ENCODE measurements around the gene KANSL1L. TPM values are rescaled to one million over a fixed set of nuclear protein-coding genes. Genes with fewer than 3 reads are reported as not detected.
"Not testable (repeated sequence)": the region's sequence is repeated elsewhere in the genome, so short reads cannot be mapped to it uniquely, and the experiment has no call there.

Gene KANSL1L
- total RNA-seq, 1 donor from 2014 or later = 11.5 TPM

DNA sequence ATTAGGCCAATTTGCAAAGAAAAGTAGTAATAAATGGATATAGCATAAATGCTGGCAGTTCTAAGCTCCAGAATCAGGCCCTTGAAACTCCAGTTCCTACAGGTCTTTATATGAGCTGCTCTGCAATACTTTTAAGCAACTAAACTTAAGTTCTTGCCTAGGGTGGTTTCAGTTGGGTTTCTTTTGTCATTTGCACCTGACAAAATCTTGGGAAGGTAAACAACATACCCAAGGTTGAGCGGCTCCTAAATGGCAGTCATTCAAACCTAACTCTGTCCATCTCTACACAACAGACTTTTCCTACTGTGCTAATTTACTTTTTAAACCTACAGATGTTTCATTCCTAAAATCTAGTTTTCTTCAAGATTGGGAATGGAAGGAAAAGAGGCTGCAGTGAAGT lies 9.3 kb upstream of the KANSL1L start:
- Histone ChIP-seq H3K36me3 (ENCODE audit: control insufficient read depth, insufficient read depth, low read length) (no peaks in the 10 kb centered on the region), H3K27me3 (ENCODE audit: control insufficient read depth, insufficient read depth, low read length) (no peaks in the 10 kb centered on the region), H3K4me3 (ENCODE audit: low read depth, low read length) (no peak overlapping the region)
- TF ChIP-seq, protein P1, sequence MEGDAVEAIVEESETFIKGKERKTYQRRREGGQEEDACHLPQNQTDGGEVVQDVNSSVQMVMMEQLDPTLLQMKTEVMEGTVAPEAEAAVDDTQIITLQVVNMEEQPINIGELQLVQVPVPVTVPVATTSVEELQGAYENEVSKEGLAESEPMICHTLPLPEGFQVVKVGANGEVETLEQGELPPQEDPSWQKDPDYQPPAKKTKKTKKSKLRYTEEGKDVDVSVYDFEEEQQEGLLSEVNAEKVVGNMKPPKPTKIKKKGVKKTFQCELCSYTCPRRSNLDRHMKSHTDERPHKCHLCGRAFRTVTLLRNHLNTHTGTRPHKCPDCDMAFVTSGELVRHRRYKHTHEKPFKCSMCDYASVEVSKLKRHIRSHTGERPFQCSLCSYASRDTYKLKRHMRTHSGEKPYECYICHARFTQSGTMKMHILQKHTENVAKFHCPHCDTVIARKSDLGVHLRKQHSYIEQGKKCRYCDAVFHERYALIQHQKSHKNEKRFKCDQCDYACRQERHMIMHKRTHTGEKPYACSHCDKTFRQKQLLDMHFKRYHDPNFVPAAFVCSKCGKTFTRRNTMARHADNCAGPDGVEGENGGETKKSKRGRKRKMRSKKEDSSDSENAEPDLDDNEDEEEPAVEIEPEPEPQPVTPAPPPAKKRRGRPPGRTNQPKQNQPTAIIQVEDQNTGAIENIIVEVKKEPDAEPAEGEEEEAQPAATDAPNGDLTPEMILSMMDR (IDR thresholded peaks at IDR 0.05; ENCODE audit: insufficient read depth, low read length, poor library complexity, severe bottlenecking) = no peak
- no peak for DNase-seq (ENCODE audit: low read depth)

DNA sequence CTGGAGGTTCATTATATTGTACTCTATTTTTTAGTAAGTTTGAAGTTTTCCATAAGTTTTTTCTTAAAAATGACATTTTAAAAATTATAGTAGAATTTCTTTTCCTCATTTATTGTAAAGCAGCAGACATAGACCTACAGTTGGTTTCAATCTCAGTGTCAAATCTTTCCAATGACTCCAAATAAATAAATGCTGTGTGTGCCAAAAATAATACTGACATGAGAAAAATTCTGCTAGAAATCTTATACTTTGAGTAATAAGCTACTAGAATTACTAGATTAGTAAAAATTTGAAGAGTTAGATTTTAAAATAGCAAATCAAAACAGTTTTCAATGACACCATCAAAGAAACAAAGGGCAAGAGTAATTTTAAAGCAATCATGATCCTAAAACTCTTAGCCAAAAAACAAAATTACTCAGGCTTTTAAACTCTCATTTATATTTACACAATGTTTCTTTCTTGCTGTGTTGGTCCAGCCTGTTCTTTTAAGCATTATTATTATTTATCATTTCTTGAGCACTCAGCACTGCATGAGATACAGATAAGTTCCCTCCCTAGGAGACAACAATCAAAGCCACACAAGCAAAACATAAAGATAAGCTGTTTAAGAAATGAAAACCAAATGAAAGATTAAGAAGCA lies 8.3 kb upstream of the KANSL1L start:
- Histone ChIP-seq H3K27me3 (ENCODE audit: control insufficient read depth, insufficient read depth, low read length) (no peaks in the 10 kb centered on the region), H3K4me3 (ENCODE audit: low read depth, low read length) (no peak overlapping the region), H3K36me3 (ENCODE audit: control insufficient read depth, insufficient read depth, low read length) (no peaks in the 10 kb centered on the region)
- DNase-seq (ENCODE audit: low read depth) = no peak
- TF ChIP-seq, protein P1 (IDR thresholded peaks at IDR 0.05; ENCODE audit: insufficient read depth, low read length, poor library complexity, severe bottlenecking) = no peak

DNA sequence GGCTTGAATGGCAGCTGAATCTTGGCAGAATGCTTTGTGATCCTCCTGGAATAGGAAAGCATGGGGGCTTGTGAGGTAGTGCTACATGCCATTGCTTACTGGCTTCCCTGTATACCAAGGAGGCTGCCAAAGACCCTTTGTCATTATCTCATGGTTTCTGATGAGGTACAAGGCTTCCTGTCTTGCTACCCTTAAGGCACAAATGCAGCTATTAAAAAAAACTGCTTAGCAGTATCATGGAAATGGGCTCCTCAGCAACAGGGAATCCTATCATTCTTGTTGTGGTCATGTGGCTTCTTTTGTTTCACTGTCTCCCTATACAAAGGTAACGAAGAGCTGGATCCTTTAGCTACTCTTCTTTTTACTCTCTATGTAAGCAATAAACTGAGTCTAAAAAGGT lies 6.6 kb upstream of the KANSL1L start:
- DNase-seq (ENCODE audit: low read depth) = no peak
- TF ChIP-seq, protein P1 (IDR thresholded peaks at IDR 0.05; ENCODE audit: insufficient read depth, low read length, poor library complexity, severe bottlenecking) = no peak
- H3K36me3 ChIP-seq (ENCODE audit: control insufficient read depth, insufficient read depth, low read length) = no peaks in the 10 kb centered on the region
- H3K27me3 ChIP-seq (ENCODE audit: control insufficient read depth, insufficient read depth, low read length) = no peaks in the 10 kb centered on the region
- H3K4me3 ChIP-seq (ENCODE audit: low read depth, low read length) = no peak overlapping the region

DNA sequence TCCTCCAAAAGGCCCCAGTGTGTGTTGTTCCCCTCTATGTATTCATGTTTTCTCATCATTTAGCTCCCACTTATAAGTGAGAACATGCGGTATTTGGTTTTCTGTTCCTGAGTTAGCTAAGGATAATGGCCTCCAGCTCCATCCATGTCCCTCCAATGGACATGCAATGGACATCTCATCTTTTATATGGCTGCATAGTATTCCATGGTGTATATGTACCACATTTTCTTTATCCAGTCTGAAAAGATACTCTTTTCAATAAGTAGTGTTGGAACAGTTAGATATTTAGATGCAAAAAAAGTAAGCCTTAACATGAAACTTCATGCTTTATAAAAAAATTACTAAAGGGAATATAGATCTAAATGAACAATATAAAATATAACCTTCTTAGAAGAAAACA lies 5.9 kb upstream of the KANSL1L start:
- not testable (repeated sequence) for H3K36me3 ChIP-seq (ENCODE audit: control insufficient read depth, insufficient read depth, low read length); DNase-seq (ENCODE audit: low read depth); H3K27me3 ChIP-seq (ENCODE audit: control insufficient read depth, insufficient read depth, low read length); H3K4me3 ChIP-seq (ENCODE audit: low read depth, low read length)

DNA sequence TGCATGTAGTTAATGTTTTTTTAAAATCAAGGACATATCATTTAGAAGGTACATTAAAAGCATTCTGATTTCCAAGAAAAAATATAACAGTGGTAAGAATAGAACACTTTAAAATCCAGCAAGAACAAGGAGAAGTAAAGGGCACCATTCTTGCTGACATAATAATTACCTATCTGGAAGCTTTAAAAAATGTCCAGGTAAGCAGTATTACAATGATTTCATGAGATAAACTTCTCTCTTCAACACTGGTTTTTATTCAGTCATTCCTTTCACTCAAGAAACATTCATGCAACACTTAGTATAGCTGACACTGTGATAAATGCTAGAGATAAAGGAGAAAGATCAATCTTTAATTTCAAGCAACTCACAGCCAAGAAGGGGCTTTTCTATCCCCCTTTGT lies 2.9 kb upstream of the KANSL1L start:
- TF ChIP-seq, protein P1 (IDR thresholded peaks at IDR 0.05; ENCODE audit: insufficient read depth, low read length, poor library complexity, severe bottlenecking) = no peak

DNA sequence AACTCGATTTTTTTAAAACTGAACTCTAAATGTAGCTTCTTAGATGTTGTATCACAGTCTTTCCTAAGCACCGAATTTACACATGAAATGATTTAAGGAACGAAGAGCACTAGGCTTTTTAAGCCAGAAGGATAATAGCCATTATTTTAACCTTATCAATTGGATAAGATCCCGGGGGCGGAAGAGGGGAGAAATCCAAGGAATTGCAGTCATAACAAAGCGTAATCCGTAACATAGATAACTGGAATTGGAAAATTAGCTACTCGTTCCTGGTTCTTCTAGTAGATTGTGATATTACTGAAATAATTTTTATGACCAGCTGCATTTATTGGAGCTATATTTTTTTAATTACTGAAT lies 988 bp upstream of the KANSL1L start:
- Histone ChIP-seq H3K27me3 (ENCODE audit: control insufficient read depth, insufficient read depth, low read length) (no peaks in the 10 kb centered on the region), H3K4me3 (ENCODE audit: low read depth, low read length) (peak overlapping the region; percentile 47), H3K36me3 (ENCODE audit: control insufficient read depth, insufficient read depth, low read length) (no peaks in the 10 kb centered on the region)
- TF ChIP-seq, protein P1 (IDR thresholded peaks at IDR 0.05; ENCODE audit: insufficient read depth, low read length, poor library complexity, severe bottlenecking) = no peak
- DNase-seq (ENCODE audit: low read depth) = no peak

More for the DNA sequence above, 2.9 kb upstream of the KANSL1L start:
- Histone ChIP-seq H3K4me3 (ENCODE audit: low read depth, low read length) (no peak overlapping the region), H3K27me3 (ENCODE audit: control insufficient read depth, insufficient read depth, low read length) (no peaks in the 10 kb centered on the region), H3K36me3 (ENCODE audit: control insufficient read depth, insufficient read depth, low read length) (no peaks in the 10 kb centered on the region)
- DNase-seq (ENCODE audit: low read depth) = no peak

Measured in kidney epithelial cell (primary cell).